GM18873 (cell line): ENCODE measurements around the gene BHLHA15.
A peak's percentile ranks its signal among the peaks of the same experiment; 100 is the strongest.

Experiments used
- ATAC-seq: cut with Tn5 transposase; IDR thresholded peaks from one replicate; pipeline ENCODE4 v1.9.1; 2021; ENCODE audit warnings: mild to moderate bottlenecking, moderate library complexity, moderate number of reproducible peaks; ENCODE audit not compliant: unreplicated experiment, low FRiP score

BHLHA15 gene

GRCh38 chr7:98238976-98239375 is 27.7 kb downstream of the BHLHA15 start:
- ATAC-seq: no peak

- peak; percentile 53 for ATAC-seq
Observed at GRCh38 chr7:98240961-98241673, 29.9 kb downstream of the BHLHA15 start.

GRCh38 chr7:98241674-98242241 is 30.5 kb downstream of the BHLHA15 start:
- ATAC-seq: no peak

GRCh38 chr7:98242342-98242741 is 31.1 kb downstream of the BHLHA15 start:
- no peak for ATAC-seq

- no peak for ATAC-seq
Observed at GRCh38 chr7:98242934-98243333, 31.7 kb downstream of the BHLHA15 start.

GRCh38 chr7:98244871-98245270 is 33.6 kb downstream of the BHLHA15 start:
- ATAC-seq: no peak

- ATAC-seq: no peak
Observed at GRCh38 chr7:98248156-98248555, 36.9 kb downstream of the BHLHA15 start.

- ATAC-seq: no peak
Observed at GRCh38 chr7:98249106-98249505, 37.9 kb downstream of the BHLHA15 start.

GRCh38 chr7:98250789-98251188 is 39.5 kb downstream of the BHLHA15 start:
- ATAC-seq: no peak

GRCh38 chr7:98251231-98251600 is 40.0 kb downstream of the BHLHA15 start:
- ATAC-seq: peak; percentile 24

GRCh38 chr7:98251601-98252424 is 40.6 kb downstream of the BHLHA15 start, which contains the start of gene TECPR1:
TECPR1 (minus strand) TSS chr7:98252232; CDS start chr7:98246146, 6,086 bp downstream.
- peak; percentile 98 for ATAC-seq

- peak; percentile 23 for ATAC-seq
Observed at GRCh38 chr7:98252425-98253054, 41.3 kb downstream of the BHLHA15 start.

- no peak for ATAC-seq
Observed at GRCh38 chr7:98254516-98254915, 43.3 kb downstream of the BHLHA15 start.

- no peak for ATAC-seq
Observed at GRCh38 chr7:98254951-98255610, 43.8 kb downstream of the BHLHA15 start.

- ATAC-seq: no peak
Observed at GRCh38 chr7:98256431-98256830, 45.2 kb downstream of the BHLHA15 start.

GRCh38 chr7:98257701-98258100 is 46.5 kb downstream of the BHLHA15 start:
- ATAC-seq: no peak
